ENCODE data around the gene ARHGAP36.

Gene ARHGAP36, protein sequence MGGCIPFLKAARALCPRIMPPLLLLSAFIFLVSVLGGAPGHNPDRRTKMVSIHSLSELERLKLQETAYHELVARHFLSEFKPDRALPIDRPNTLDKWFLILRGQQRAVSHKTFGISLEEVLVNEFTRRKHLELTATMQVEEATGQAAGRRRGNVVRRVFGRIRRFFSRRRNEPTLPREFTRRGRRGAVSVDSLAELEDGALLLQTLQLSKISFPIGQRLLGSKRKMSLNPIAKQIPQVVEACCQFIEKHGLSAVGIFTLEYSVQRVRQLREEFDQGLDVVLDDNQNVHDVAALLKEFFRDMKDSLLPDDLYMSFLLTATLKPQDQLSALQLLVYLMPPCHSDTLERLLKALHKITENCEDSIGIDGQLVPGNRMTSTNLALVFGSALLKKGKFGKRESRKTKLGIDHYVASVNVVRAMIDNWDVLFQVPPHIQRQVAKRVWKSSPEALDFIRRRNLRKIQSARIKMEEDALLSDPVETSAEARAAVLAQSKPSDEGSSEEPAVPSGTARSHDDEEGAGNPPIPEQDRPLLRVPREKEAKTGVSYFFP

GRCh38 chrX:131058136-131058868 is at the start of gene ARHGAP36:
Gene ARHGAP36, plus strand, starts transcription at chrX:131058346. Its CDS starts 23,320 bp downstream, at chrX:131081666.
- no peak for DNase-seq

GRCh38 chrX:131010186-131010585 is 48.0 kb upstream of the ARHGAP36 start:
- no peak for DNase-seq

DNA sequence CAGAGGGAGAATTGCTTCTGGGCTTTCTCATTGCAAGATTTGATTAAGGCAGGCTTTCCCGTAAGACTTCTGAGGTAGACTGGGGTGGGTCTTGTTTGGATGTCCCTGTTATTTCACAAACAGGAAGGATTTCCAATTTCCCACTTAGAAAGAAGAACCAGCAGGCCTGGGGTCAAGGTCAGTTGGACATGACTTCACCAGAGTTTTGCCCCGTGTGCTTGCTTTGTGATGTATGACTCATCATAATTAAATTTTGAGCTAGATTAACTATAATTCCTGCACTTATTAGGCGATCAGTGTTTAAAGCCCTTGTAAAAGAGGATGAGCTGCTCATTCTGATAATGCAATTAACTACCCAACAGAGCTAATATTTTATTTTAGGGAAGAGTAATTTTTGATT is 32.8 kb upstream of the ARHGAP36 start:
- DNase-seq: no peak

DNA sequence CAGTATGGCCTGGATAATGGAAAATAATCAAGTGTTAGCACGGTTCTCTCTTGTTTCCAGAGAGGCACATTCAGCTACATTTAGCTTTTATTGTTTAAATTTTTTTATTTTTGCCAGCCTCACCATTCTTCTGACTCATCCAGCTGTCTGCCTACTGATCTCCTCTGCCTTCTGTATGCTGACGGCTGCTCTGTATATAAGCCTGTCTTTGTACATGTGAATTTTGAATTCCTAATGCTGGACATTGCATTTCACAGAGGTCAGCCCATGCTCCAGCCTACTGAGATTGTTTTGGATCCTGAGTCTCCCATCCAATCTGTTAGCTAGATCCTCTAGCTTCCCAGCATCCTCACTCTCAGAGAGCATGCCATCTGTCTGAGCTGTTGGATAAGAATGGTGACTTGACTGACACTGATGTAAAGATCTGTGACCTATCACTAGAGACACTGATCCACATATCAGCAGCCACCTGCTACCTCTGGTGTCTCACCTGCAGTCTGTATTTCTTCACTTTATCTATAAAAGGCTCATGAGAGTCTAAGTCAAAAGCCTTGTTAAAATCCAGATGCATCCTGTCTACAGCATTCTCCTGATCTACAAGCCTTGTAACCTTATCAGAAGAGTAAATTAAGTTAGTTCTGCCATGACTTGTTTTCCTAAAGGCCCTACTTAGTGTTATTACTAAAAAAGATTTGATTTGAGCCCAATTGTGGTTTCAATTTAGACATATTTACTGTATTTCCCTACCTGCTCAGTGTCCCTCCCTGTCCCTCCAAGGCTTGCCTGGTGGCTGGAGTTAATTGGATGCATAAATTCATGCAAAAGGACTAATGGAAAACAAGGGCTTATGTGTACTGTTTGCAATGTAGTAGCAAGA is 25.6 kb upstream of the ARHGAP36 start:
- DNase-seq: no peak

DNA sequence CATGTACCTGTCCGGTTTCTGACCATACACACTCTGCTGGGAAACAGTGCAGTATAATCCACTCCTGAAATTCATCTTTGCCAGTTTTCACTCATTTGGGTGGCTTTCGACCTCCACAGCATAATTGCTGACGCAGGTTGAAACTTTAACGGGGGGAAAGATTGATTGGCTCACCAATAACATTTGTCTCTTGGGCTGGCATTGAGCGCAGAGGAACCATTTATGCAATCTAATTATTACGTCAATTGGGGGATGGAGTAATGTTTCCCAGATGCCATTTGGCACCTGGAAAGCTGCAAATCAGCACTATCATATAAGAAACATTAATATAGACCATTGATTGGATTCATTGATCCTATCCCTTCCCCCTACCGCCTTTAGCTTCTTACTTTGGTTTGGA is 24.1 kb upstream of the ARHGAP36 start:
- DNase-seq: no peak

- DNase-seq: no peak
These were observed 17.4 kb upstream of the ARHGAP36 start for GRCh38 chrX:131040781-131041180.

DNA sequence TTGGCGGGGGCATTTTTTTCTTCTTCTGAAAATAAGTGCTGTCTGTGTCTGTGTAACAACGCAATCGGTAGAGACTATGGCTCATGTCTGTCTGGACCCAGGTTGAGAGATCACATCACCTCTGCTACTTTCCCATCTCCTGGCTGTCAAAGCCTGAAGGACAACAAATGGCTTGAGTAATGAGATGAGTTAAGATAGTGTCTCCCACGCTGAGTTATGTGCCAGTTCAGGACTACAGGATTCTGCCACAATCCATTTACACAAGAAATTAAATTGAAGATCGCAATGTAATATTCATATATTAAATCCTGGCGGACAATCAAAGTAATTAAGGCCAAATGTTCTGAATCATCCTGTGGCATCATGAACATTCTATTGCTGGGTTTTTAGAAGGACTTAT is 16.5 kb upstream of the ARHGAP36 start:
- DNase-seq: no peak

DNA sequence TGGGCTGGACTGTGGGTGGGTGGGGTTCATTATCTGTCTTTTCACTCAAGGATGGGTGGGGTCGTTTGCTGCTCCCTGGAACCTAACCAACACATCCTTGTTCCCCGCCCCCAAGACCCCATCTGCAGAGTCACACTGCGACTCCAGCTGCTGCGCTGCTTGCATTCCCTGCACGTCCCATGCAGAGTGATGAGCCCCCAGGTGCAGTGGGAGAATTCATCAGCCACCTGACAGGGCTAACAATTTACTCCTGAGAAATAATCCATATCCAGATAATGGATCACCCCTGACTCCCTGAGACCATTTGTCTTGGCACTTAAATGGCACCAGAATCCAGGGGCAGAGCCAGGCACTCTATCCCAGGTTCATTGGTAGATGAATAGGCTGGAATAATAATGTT is 12.4 kb upstream of the ARHGAP36 start:
- DNase-seq: no peak

DNA sequence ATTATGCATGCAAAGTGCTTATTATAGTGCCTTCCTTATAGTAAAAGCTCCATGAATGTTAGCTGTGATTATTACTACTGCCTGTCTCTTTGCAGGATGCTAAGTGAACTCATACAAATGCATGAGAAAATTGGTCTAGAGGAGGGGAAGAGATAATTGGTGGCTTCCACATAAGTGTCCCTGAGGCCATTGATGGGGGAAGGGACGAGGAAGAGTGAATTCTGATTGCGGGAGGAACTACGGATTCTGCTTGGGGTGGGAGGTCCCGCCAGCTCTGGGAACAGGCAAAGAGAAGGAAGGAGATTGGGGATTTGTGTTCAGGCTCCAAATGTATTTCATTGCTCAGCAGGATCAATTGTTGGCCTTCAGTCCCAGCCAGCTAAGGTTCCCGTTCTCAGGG is 11.6 kb upstream of the ARHGAP36 start:
- DNase-seq: no peak

GRCh38 chrX:131047180-131047579 is 11.0 kb upstream of the ARHGAP36 start:
- DNase-seq: no peak

GRCh38 chrX:131053076-131053475 is 5.1 kb upstream of the ARHGAP36 start:
- no peak for DNase-seq

DNA sequence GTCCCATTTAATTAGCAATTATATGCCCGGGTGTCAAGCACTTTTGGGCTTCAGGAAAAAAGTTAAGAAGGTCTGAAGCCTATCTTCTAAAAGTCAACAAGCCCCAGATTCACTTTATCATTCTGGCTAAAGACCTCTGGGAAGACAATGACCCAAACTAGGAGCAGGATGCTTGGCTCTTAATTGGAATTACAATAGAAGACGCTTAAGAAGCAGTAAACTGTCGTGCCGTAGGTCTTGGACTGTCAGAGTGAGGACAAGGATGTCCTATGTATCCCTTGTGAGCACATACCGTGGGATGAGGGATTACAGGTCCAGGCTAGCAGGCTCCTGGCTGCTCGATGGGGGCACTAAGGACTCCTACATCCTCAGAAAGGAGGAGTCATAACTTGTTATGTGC is 3.2 kb upstream of the ARHGAP36 start:
- no peak for DNase-seq

- DNase-seq: no peak
These were observed 440 bp upstream of the ARHGAP36 start for GRCh38 chrX:131057706-131058105.

DNA sequence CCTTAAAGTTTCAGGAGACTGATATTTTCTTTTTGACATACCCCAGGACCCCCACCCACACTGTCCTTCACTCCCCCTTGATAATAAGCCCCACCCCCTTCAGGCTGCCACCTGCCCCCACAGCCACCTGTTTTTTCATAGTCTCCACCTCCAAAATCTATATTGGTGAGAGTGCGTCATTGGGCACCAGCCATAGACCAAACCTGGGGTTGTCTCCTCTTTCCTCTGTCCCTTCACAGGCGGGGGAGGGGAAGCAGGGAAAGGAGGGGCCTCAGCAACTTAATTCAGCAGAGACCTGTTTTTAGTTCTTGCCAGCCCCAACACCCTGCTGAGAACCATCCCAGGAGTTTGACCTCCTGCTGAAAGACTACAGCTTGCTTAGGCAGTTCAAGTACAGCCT is 1.1 kb downstream of the ARHGAP36 start:
- DNase-seq: no peak

DNA sequence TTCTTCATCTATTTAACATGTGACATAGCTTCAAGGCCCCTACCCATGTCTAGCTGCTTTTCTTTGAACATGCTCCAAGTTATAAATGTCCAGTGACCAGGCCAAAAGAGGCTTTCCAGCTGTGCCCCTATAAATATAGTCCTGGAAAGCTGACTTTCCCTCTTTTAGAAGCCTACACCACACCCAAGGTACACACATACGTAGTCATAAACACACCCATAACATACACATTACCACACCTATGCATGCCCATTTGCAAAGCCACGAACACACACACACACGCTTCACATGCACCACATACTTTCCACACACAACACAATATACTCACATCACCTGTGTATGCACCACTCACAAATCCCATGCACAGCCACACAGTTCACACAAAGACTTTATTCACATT is 2.0 kb downstream of the ARHGAP36 start:
- no peak for DNase-seq

- no peak for DNase-seq
These were observed 3.2 kb downstream of the ARHGAP36 start for GRCh38 chrX:131061306-131061705.

DNA sequence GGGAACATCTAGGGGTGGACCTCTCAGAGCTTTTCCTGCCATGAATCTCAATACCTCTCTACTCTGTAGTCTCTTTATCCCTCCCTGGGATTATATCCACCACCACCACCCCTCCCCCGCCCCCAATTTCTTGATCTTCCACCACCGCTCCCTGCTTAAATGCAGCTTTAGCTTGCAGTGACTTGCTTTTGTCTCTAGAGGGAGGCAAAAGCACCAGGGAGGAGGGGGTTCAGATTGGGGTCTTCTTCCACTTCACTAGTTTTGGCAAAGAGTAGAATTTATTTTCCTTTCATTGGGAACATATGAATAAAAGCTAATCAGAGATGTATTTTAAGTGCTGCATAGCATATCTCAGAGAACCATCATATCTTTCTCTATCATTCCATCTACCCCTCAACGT is 5.5 kb downstream of the ARHGAP36 start:
- no peak for DNase-seq

DNA sequence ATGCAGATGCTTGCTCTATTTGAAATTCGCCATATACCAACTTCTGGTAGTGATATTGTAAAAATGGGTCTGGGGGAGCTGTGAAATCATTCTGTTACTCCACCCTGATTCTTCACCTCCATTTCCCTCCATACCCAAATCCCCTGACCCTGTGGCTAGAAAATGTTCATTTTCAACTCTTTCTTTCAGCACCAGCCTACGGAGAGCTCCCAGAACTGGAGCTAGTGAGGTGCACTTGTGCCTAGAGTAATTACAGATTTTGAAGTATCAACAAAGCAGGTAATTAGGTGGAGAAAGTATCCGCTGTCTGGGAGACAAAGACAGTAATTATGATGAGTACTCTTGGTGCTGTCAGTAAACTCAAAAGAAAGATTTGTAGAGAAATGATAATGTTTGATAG is 8.1 kb downstream of the ARHGAP36 start:
- no peak for DNase-seq

GRCh38 chrX:131067216-131067615 is 9.1 kb downstream of the ARHGAP36 start:
- no peak for DNase-seq

DNA sequence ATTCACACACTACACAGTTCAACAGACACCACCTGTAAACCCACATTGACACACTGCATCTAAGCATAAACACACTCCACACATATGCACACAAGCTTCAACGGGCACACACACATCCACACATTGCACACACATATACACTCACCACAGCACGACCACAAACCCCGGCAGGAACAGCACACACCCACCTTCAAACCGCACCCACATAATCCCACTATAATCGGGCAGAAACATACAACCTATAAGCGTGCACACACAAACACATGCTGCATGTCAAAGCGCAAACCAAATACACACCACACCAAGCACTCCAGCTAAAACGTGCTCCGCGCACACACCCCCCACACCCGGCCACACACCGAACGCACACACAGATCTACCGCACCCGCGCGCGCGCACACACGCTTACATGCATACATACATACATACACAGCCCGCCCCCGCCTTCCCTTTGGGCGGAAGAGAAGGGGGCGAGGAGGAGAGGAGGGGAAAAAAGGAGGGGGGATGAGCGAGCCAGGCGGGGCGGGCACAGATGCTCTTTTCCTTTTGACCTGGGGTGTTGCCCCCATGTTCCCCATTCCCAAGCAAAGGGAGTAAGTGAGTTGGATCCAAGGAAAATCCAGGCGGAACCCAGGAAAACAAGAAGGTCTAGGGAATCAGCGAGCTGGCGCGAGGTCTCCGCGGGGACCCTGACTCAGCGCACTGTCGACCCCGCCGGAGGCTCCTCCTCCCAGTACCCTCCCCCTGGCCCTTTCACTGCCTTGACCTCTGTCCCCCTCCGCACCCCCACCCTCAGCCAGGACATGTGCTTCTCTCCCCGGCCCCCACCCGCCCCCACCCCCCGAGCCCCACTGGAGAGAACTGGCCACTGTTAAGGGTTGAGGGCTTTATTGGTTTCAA is 9.9 kb downstream of the ARHGAP36 start:
- no peak for DNase-seq

DNA sequence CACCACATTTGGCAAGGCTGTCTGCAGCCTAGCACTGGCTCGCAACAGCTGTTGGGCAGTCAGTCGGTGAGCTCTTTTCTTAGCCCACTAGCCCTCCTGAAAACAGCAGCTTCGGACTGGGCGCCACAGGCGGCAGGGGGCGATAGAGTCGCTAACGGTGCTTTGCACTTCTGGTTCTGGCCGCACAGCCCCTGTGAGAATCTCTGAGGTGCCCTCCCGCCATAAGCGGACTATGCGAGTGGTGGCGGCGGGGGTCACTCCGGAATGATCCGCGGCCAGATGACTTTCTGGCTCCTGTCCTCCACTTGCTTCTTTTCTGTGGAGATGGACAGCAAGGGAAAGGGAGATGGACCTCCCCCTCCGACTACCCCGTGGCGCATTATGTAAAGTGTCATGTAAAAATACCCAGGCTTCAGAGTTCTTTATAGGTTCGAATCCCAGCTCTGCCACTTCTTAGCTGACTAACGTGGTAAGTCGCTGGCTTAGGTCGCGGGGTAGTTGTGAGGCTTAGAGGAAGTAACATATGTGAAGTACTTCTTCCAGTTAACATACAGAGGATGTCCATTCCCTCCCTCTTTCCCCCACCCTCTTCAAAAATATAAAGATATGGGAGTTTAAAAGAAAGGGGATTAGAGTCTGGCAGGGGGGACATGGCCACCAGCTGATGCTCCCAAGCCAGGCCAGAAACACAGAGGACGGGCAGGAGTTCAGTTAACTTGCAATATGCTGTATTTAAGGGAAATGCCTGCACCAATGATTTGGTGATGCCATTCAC is 11.0 kb downstream of the ARHGAP36 start:
- DNase-seq: no peak

Data from MV-4-11 (cell line).